Measurements from ENCODE around the gene AGO4. TPM values are rescaled to one million over a fixed set of nuclear protein-coding genes. Genes with fewer than 3 reads are reported as not detected.

The AGO4 gene
- 9.5 and 12.5 TPM in 2 replicates for total RNA-seq

GRCh38 chr1:35807614-35808449 is at the start of gene AGO4:
TSS of gene AGO4 (plus strand) at chr1:35808016. CDS start at chr1:35808417, 401 bp downstream.

GRCh38 chr1:35882945-35883634 is 75.3 kb downstream of the AGO4 start, which contains the start of gene AGO1:
TSS of gene AGO1 (plus strand) at chr1:35883209. CDS start at chr1:35883422, 213 bp downstream.

Other genes with a start within 250 kb of the AGO4 start
- under 0.01 and 0.42 TPM in 2 replicates for gene TFAP2E, start 234.7 kb upstream of the AGO4 start, total RNA-seq
- 14.8 and 30.8 TPM in 2 replicates for gene PSMB2, start 166.5 kb upstream of the AGO4 start, total RNA-seq
- 20.2 and 20.8 TPM in 2 replicates for gene C1orf216, start 89.1 kb upstream of the AGO4 start, total RNA-seq
- 1.5 and 17.9 TPM in 2 replicates for gene CLSPN, start 38.0 kb upstream of the AGO4 start, total RNA-seq
- gene AGO1, start 75.2 kb downstream of the AGO4 start, total RNA-seq, result 11.9 and 26.8 TPM in 2 replicates
- 16.6 and 29.0 TPM in 2 replicates for gene AGO3, start 123.1 kb downstream of the AGO4 start, total RNA-seq

All from smooth muscle cell of the umbilical artery (primary cell).